CD14-positive monocyte (primary cell): ENCODE results near the gene DNALI1. TPM values are rescaled to one million over a fixed set of nuclear protein-coding genes. Genes with fewer than 3 reads are reported as not detected.
A peak's percentile ranks its signal among the peaks of the same experiment; 100 is the strongest.

Experiments used
- DNase-seq, 3 donors: peaks; one replicate each; pipeline ENCODE4 v3.0.0-alpha.2; 2011 to 2022
- H2AFZ ChIP-seq: 2 replicates; pipeline ENCODE4 v1.6.0; 2012; ENCODE audit warnings: mild to moderate bottlenecking, low read depth, low read length, inconsistent platforms; ENCODE audit not compliant: insufficient read depth, poor library complexity, severe bottlenecking
- H3K27ac ChIP-seq, 2 donors: 1 replicate in 1 of 2; 2 replicates in 1 of 2; pipeline ENCODE4 v1.5.1; 2012 to 2013; ENCODE audit warnings: low read length in 2 of 2, control low read depth in 1 of 2, inconsistent platforms in 1 of 2, low read depth in 1 of 2, mild to moderate bottlenecking in 1 of 2
- H3K27me3 ChIP-seq, 2 donors: one replicate each; pipeline versions ENCODE4 v1.6.0 to v1.6.1; 2011 to 2013; ENCODE audit warnings: low read length in 2 of 2; ENCODE audit not compliant: control insufficient read depth in 2 of 2, insufficient read depth in 2 of 2
- H3K36me3 ChIP-seq, 2 donors: replicated peaks in 1 of 2; 1 replicate in 1 of 2; 2 replicates in 1 of 2; pipeline versions ENCODE4 v1.5.1 to v1.6.1; 2012 to 2013; ENCODE audit warnings: low read length in 2 of 2, control low read depth in 1 of 2, inconsistent platforms in 1 of 2, mild to moderate bottlenecking in 1 of 2; ENCODE audit not compliant: insufficient read depth in 2 of 2, control insufficient read depth in 1 of 2
- H3K4me1 ChIP-seq, 2 donors: 1 replicate in 1 of 2; 2 replicates in 1 of 2; pipeline versions ENCODE4 v1.5.1 to v1.6.1; 2012 to 2013; ENCODE audit warnings: low read length in 2 of 2, control low read depth in 1 of 2, inconsistent platforms in 1 of 2, mild to moderate bottlenecking in 1 of 2, moderate library complexity in 1 of 2; ENCODE audit not compliant: insufficient read depth in 2 of 2, control insufficient read depth in 1 of 2
- H3K4me2 ChIP-seq: replicated peaks from 2 replicates; pipeline ENCODE3; 2012; ENCODE audit warnings: low read length, moderate library complexity, mild to moderate bottlenecking; ENCODE audit not compliant: poor library complexity, severe bottlenecking; ENCODE audit errors: extremely low read depth
- H3K4me3 ChIP-seq, 3 experiments: fragments of 200-600 bp in 1 of 3; sonication (generic) in 1 of 3; replicated peaks in 1 of 3; 1 replicate in 2 of 3; 2 replicates in 1 of 3; pipeline ENCODE4 v1.5.1; 2011 to 2013; ENCODE audit warnings: low read length in 3 of 3, mild to moderate bottlenecking in 3 of 3, control low read depth in 2 of 3, low read depth in 2 of 3, inconsistent platforms in 1 of 3, moderate library complexity in 1 of 3
- H3K79me2 ChIP-seq: 2 replicates; pipeline ENCODE4 v1.6.0; 2012; ENCODE audit warnings: mild to moderate bottlenecking, control low read depth, inconsistent platforms, low read length, moderate library complexity; ENCODE audit not compliant: insufficient read depth
- H3K9ac ChIP-seq: 2 replicates; pipeline ENCODE4 v1.6.0; 2017; ENCODE audit warnings: low read length, mild to moderate bottlenecking; ENCODE audit not compliant: insufficient read depth, poor library complexity, severe bottlenecking
- H3K9me3 ChIP-seq, 2 donors: replicated peaks in 1 of 2; 1 replicate in 1 of 2; 2 replicates in 1 of 2; pipeline versions ENCODE4 v1.5.1 to v1.6.1; 2012 to 2013; ENCODE audit warnings: low read length in 2 of 2, control low read depth in 1 of 2; ENCODE audit not compliant: control insufficient read depth in 1 of 2, insufficient read depth in 1 of 2
- H4K20me1 ChIP-seq: 2 replicates; pipeline ENCODE4 v1.6.0; 2012; ENCODE audit warnings: mild to moderate bottlenecking, low read length, control low read depth, moderate library complexity; ENCODE audit not compliant: insufficient read depth
- H3K27ac Mint-ChIP-seq, 7 donors: one replicate each; pipeline ENCODE4 v1.8.0; 2020; ENCODE audit warnings: mild to moderate bottlenecking in 7 of 7, mixed read lengths in 7 of 7, moderate library complexity in 6 of 7, inconsistent platforms in 2 of 7
- H3K27me3 Mint-ChIP-seq, 3 donors: one replicate each; pipeline ENCODE4 v1.8.0; 2021 to 2022; ENCODE audit warnings: low read depth in 3 of 3, mild to moderate bottlenecking in 3 of 3, mixed read lengths in 3 of 3, moderate library complexity in 3 of 3, inconsistent platforms in 1 of 3
- H3K36me3 Mint-ChIP-seq, 2 donors: one replicate each; pipeline ENCODE4 v1.8.0; 2020; ENCODE audit warnings: mixed read lengths in 2 of 2, inconsistent platforms in 1 of 2, mild to moderate bottlenecking in 1 of 2
- H3K4me1 Mint-ChIP-seq: one replicate; pipeline ENCODE4 v1.8.0; 2020; ENCODE audit warnings: mild to moderate bottlenecking, mixed read lengths
- H3K4me3 Mint-ChIP-seq, 2 donors: one replicate each; pipeline ENCODE4 v1.8.0; 2020; ENCODE audit warnings: mild to moderate bottlenecking in 2 of 2, mixed read lengths in 2 of 2, moderate library complexity in 1 of 2
- H3K9me3 Mint-ChIP-seq, 7 donors: one replicate each; pipeline ENCODE4 v1.8.0; 2020 to 2022; ENCODE audit warnings: mixed read lengths in 7 of 7, mild to moderate bottlenecking in 6 of 7, moderate library complexity in 6 of 7, inconsistent platforms in 2 of 7
- CTCF ChIP-seq: fragments of 200-600 bp; IDR thresholded peaks from one replicate; pipeline ENCODE4 v1.8.0; 2022; ENCODE audit warnings: antibody characterized with exemption, mild to moderate bottlenecking
- WGBS: methylation state at CpG from one replicate; pipeline ENCODE4 v1.1.5; 2013; ENCODE audit warnings: missing lambda C conversion rate; ENCODE audit not compliant: insufficient coverage; 5-methylcytosine and 5-hydroxymethylcytosine counted together
- intact Hi-C, 2 donors: fragments of 100-400 bp; cut with micrococcal nuclease; formaldehyde crosslinking; loops; one replicate each; pipeline versions ENCODE4 v1.15.0 to v1.15.1; 2023
- polyA plus RNA-seq, 3 donors: library from polyadenylated mRNA; depleted of rRNA in 1 of 3; unstranded in 2 of 3; stranded (reverse) in 1 of 3; fragments of 300-500 nt in 2 of 3; fragments of >200 nt in 1 of 3; fragmentation: Illumina TruSeq in 2 of 3; gene quantifications; 1 replicate in 2 of 3; 2 replicates in 1 of 3; pipeline ENCODE4 v1.2.3, GENCODE V29; 2012 to 2021

Gene DNALI1
- polyA plus RNA-seq, 3 donors: not detected

GRCh38 chr1:37557402-37557801 lies 662 bp downstream of the DNALI1 start:
- Histone ChIP-seq H3K4me3 (no peak overlapping the region), H3K27ac (no peak overlapping the region), H3K36me3 (peaks cover 0 to 10% of the 10 kb centered on the region in 2 donors), H3K9me3 (no peaks in the 10 kb centered on the region), H3K4me1 (peaks cover 11 to 24% of the 10 kb centered on the region in 2 donors), H3K27me3 (no peaks in the 10 kb centered on the region), H4K20me1 (no peaks in the 10 kb centered on the region), H3K79me2 (peaks cover 17% of the 10 kb centered on the region), H2AFZ (peak overlapping the region; percentile 71), H3K4me2 (no peak overlapping the region), H3K9ac (no peak overlapping the region)
- H3K27me3 Mint-ChIP-seq: no peaks in the 10 kb centered on the region
- intact Hi-C loops: loop anchor here (5.0 to 10.0 kb wide), 3 partner anchors 40 to 457 kb away; partner anchors contain the start of genes GNL2 (in 1 of the 2) and UTP11 (in 1 of the 2)
- peak overlapping the region in 2 of 7 donors; percentile 12 to 34 for H3K27ac Mint-ChIP-seq
- no peak overlapping the region for H3K4me3 Mint-ChIP-seq
- peaks cover 21% of the 10 kb centered on the region for H3K4me1 Mint-ChIP-seq
- H3K9me3 Mint-ChIP-seq: peaks cover 0 to 9% (median 0%) of the 10 kb centered on the region in 7 donors
- TF ChIP-seq CTCF: no peak
- DNase-seq: no peak
- H3K36me3 Mint-ChIP-seq: peaks cover 6 to 8% of the 10 kb centered on the region in 2 donors
- WGBS: 100% methylated on average over 1 of the region's 3 CpGs

GRCh38 chr1:37558411-37558810 lies 1.7 kb downstream of the DNALI1 start:
- Histone ChIP-seq H3K9me3 (no peaks in the 10 kb centered on the region), H3K4me2 (no peak overlapping the region), H3K36me3 (peaks cover 2 to 11% of the 10 kb centered on the region in 2 donors), H3K27me3 (no peaks in the 10 kb centered on the region), H3K4me1 (peaks cover 3 to 14% of the 10 kb centered on the region in 2 donors), H3K9ac (no peak overlapping the region), H4K20me1 (no peaks in the 10 kb centered on the region), H2AFZ (no peak overlapping the region), H3K27ac (no peak overlapping the region), H3K4me3 (no peak overlapping the region), H3K79me2 (peaks cover 7% of the 10 kb centered on the region)
- intact Hi-C loops: loop anchor here (5.0 to 10.0 kb wide), 3 partner anchors 39 to 456 kb away; partner anchors contain the start of genes GNL2 (in 1 of the 2) and UTP11 (in 1 of the 2)
- peaks cover 12% of the 10 kb centered on the region for H3K4me1 Mint-ChIP-seq
- H3K4me3 Mint-ChIP-seq: no peak overlapping the region
- peaks cover 2 to 4% of the 10 kb centered on the region in 2 donors for H3K36me3 Mint-ChIP-seq
- no peak for TF ChIP-seq CTCF
- 79% methylated on average over 1 of the region's 1 CpG for WGBS
- peak overlapping the region in 1 of 7 donors; percentile 19 for H3K27ac Mint-ChIP-seq
- no peaks in the 10 kb centered on the region for H3K27me3 Mint-ChIP-seq
- DNase-seq: no peak
- peaks cover 0 to 9% (median 0%) of the 10 kb centered on the region in 7 donors for H3K9me3 Mint-ChIP-seq
